Thoracic aorta (tissue), 2 donors: ENCODE results near the gene ALCAM. TPM values are rescaled to one million over a fixed set of nuclear protein-coding genes. Genes with fewer than 3 reads are reported as not detected.

Experiments used
- ATAC-seq: fragments of 150-250 bp; one replicate; pipeline ENCODE4 v1.8.0; 2017; ENCODE audit warnings: low read depth; ENCODE audit not compliant: insufficient number of reproducible peaks, low FRiP score
- DNase-seq: peaks from one replicate; pipeline ENCODE4 v3.0.0-alpha.2; 2020; ENCODE audit warnings: low spot score
- H3K27ac ChIP-seq, 2 donors: fragments of 200-600 bp; sonication (generic); 1 replicate in 1 of 2; 2 replicates in 1 of 2; pipeline ENCODE4 v1.5.1; 2016; ENCODE audit warnings: mild to moderate bottlenecking in 2 of 2, moderate library complexity in 2 of 2
- H3K27me3 ChIP-seq: fragments of 200-600 bp; sonication (generic); replicated peaks from 2 replicates; pipeline ENCODE4 v1.6.0; 2016; ENCODE audit warnings: mild to moderate bottlenecking; ENCODE audit not compliant: insufficient read depth
- H3K36me3 ChIP-seq: fragments of 200-600 bp; sonication (generic); one replicate; pipeline ENCODE4 v1.5.1; 2016
- H3K4me1 ChIP-seq, 2 donors: fragments of 200-600 bp; sonication (generic); 1 replicate in 1 of 2; 2 replicates in 1 of 2; pipeline versions ENCODE4 v1.5.1 to v1.6.0; 2016; ENCODE audit warnings: low read depth in 2 of 2, mild to moderate bottlenecking in 1 of 2; ENCODE audit not compliant: control insufficient read depth in 1 of 2
- H3K4me3 ChIP-seq: fragments of 200-600 bp; sonication (generic); 2 replicates; pipeline ENCODE4 v1.5.1; 2016; ENCODE audit warnings: mild to moderate bottlenecking
- H3K9me3 ChIP-seq: fragments of 200-600 bp; sonication (generic); 2 replicates; pipeline ENCODE4 v1.5.1; 2016
- CTCF ChIP-seq: fragments of 200-600 bp; sonication (generic); IDR thresholded peaks from one replicate; pipeline ENCODE4 v1.5.1; 2019; ENCODE audit warnings: antibody characterized with exemption
- total RNA-seq, 2 donors: library from RNA; depleted of rRNA; stranded (reverse); fragments of >200 nt; gene quantifications; one replicate each; pipeline versions ENCODE4 v1.1.0 to v1.2.3, GENCODE V29; 2016

Gene ALCAM
- total RNA-seq, 2 donors from 2014 or later = 109 to 122 TPM

- no peaks in the 10 kb centered on the region for H3K27me3 ChIP-seq
- no peak for ATAC-seq
Observed at GRCh38 chr3:105493305-105493892, 126.7 kb downstream of the ALCAM start.

DNA sequence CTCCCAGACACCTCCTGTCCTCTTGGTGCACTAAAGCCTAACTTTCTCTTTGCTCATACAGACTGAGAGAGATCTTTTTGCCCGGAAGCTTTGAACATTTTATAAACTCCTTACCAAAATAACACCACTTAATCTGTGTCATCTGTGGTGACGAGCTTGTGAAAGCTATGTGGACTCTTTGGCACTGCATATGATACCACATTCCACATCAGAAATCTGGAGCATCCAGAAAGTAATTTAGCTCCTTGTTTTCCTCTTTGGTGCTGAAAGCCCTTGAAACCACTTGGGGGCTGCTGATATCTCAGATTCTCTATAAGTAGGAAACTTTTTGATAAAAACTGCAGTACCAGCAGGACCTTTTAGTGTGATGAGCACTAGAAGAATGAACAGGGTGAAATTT lies 128.3 kb downstream of the ALCAM start:
- TF ChIP-seq CTCF = no peak
- Histone ChIP-seq H3K36me3 (no peaks in the 10 kb centered on the region), H3K27ac (no peak overlapping the region), H3K4me1 (peaks cover 10 to 20% of the 10 kb centered on the region in 2 donors), H3K9me3 (no peaks in the 10 kb centered on the region), H3K27me3 (no peaks in the 10 kb centered on the region), H3K4me3 (peak overlapping the region; percentile 17)
- ATAC-seq = no peak
- no peak for DNase-seq

More at GRCh38 chr3:105493305-105493892, 126.7 kb downstream of the ALCAM start:
- H3K9me3 ChIP-seq = no peaks in the 10 kb centered on the region
- peaks cover 10 to 13% of the 10 kb centered on the region in 2 donors for H3K4me1 ChIP-seq
- TF ChIP-seq CTCF = no peak
- no peak overlapping the region for H3K27ac ChIP-seq
- H3K36me3 ChIP-seq = no peaks in the 10 kb centered on the region
- no peak overlapping the region for H3K4me3 ChIP-seq
- DNase-seq = no peak

DNA sequence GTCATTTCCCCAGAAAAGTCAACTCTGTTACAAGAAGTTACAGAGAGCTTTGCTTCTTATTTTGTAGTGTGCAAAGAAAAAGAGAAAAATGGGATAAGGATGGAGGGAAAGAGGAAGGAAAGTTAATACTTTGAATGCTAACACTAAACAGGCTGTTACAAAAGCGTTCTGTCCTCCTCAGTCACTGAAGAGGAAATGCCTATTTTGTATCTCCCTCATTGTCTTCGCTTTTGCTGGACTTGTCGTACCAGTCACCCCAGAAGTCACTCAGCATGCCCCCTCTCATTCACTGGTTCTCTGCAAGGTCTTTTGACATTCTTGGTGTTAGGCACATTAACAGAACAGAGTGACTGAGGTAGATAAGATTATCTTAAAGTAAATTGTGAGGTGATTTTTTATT lies 129.6 kb downstream of the ALCAM start:
- no peak for TF ChIP-seq CTCF
- Histone ChIP-seq H3K9me3 (no peaks in the 10 kb centered on the region), H3K27me3 (no peaks in the 10 kb centered on the region), H3K4me3 (no peak overlapping the region), H3K36me3 (no peaks in the 10 kb centered on the region), H3K4me1 (peaks cover 13 to 25% of the 10 kb centered on the region in 2 donors), H3K27ac (no peak overlapping the region)
- ATAC-seq (no peak), DNase-seq (no peak)

DNA sequence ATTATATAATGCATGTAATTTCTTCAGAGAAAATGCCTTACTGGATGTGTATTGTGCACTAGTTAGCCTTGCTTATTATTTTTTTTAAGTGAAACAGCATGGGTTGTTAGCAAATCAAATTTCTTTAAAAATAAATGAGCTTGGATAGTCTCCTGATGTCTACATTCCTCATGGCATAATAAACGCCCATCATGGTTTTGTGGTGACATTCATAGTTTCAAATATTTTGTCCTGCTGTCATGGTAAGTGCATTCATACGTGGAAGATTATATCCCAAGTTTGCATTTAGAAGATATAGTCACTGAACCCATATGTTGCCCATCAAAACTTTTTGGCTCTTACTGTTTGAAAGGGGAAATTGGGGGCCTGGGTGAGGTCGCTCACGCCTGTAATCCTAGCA lies 130.7 kb downstream of the ALCAM start:
- DNase-seq (no peak), ATAC-seq (no peak)
- Histone ChIP-seq H3K4me3 (no peak overlapping the region), H3K4me1 (peaks cover 17 to 33% of the 10 kb centered on the region in 2 donors), H3K9me3 (no peaks in the 10 kb centered on the region), H3K27me3 (no peaks in the 10 kb centered on the region), H3K27ac (no peak overlapping the region), H3K36me3 (no peaks in the 10 kb centered on the region)
- no peak for TF ChIP-seq CTCF

DNA sequence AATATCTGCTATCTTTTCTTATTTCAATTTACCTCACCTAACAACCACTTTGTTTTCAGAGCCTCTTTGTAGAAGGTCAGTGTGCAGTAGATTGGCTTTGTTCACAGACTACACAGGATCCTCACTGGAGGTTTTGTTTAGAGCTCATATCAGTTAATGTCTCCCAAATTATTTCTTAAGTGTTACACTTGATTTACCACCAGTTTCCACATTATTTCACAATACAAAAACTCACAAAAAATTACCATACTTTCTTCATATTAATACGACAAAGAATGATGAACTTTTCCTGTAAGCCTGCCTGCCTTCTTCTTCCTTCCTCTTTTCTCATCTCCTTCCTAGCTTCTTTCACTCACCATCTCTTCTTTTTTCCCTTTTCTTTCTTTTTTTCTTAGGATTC lies 133.3 kb downstream of the ALCAM start:
- Histone ChIP-seq H3K4me1 (peaks cover 17 to 42% of the 10 kb centered on the region in 2 donors), H3K4me3 (no peak overlapping the region), H3K36me3 (no peaks in the 10 kb centered on the region), H3K27ac (no peak overlapping the region), H3K9me3 (no peaks in the 10 kb centered on the region), H3K27me3 (no peaks in the 10 kb centered on the region)
- TF ChIP-seq CTCF = no peak
- DNase-seq = no peak
- no peak for ATAC-seq
